ENCODE data around the gene ANKRD33B.

DNA sequence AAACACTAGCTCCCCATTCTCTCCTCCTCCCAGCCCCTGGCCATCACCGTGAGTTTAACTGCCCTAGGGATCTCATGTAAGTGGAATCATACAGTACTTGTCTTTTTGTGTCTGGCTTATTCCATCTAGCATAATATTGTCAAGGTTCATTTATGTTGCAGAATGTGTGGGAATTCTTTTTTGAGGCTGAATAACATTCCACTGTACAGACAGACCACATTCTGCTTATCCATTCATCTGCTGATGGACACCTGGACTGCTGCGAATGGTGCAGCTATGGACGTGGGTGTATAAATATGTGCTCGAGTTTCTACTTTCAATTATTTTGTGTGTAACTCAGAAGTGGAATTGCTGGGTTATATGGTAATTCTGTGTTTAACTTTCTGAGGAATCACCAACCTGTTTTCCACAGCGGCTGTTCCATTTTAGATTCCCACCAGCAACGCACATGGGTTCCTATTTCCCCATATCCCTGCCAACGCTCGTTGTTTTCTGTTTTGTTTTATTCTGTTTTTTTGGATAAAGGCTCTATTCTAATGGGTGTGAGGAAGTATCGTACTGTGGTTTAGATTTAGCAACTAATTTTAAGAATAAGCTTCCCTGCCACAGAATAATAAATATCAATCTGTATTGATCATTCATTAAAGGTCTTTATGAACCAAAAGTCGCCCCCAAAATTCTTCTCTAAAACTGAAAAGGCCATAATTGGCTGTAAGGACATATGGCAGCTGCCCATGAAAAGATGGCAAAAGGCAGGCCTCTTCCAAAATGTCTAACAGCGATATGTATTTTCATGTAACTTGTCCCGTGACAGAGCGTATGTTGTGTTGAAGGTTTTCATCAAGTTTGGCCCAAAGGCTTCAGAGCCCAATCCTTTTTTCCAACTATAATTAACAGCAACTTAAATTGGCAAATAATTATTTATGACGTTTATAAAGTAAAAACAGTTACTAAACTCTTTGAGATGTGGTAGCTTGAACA lies 126.9 kb downstream of the ANKRD33B start:
- TF ChIP-seq POLR2A (IDR thresholded peaks at IDR 0.05; ENCODE audit: control extremely low read depth in 1 of 2, low read depth in 2 of 2, low read length in 2 of 2) (no peak), TAF1 (IDR thresholded peaks at IDR 0.05; ENCODE audit: low read depth, low read length) (no peak), SP2 (IDR thresholded peaks at IDR 0.05; ENCODE audit: low read length) (no peak), CHD2 (IDR thresholded peaks at IDR 0.05; ENCODE audit: low read length) (no peak), ZNF274 (IDR thresholded peaks at IDR 0.05; ENCODE audit: borderline replicate concordance, extremely low read depth, low read length) (no peak), RAD21 (IDR thresholded peaks at IDR 0.05 in 1 of 2, conservative IDR thresholded peaks at IDR 0.05 in 1 of 2; ENCODE audit: low read depth in 2 of 2, low read length in 2 of 2) (no peak), ATF3 (IDR thresholded peaks at IDR 0.05; ENCODE audit: insufficient read depth, low read depth, low read length) (no peak), HDAC2 (IDR thresholded peaks at IDR 0.05; ENCODE audit: borderline replicate concordance in 1 of 2, low read depth in 2 of 2, low read length in 2 of 2) (no peak)
- TF ChIP-seq, protein P1, sequence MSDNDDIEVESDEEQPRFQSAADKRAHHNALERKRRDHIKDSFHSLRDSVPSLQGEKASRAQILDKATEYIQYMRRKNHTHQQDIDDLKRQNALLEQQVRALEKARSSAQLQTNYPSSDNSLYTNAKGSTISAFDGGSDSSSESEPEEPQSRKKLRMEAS (IDR thresholded peaks at IDR 0.05): no peak
- TF ChIP-seq, protein P2, sequence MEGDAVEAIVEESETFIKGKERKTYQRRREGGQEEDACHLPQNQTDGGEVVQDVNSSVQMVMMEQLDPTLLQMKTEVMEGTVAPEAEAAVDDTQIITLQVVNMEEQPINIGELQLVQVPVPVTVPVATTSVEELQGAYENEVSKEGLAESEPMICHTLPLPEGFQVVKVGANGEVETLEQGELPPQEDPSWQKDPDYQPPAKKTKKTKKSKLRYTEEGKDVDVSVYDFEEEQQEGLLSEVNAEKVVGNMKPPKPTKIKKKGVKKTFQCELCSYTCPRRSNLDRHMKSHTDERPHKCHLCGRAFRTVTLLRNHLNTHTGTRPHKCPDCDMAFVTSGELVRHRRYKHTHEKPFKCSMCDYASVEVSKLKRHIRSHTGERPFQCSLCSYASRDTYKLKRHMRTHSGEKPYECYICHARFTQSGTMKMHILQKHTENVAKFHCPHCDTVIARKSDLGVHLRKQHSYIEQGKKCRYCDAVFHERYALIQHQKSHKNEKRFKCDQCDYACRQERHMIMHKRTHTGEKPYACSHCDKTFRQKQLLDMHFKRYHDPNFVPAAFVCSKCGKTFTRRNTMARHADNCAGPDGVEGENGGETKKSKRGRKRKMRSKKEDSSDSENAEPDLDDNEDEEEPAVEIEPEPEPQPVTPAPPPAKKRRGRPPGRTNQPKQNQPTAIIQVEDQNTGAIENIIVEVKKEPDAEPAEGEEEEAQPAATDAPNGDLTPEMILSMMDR (IDR thresholded peaks at IDR 0.05; ENCODE audit: control extremely low read depth in 1 of 3, insufficient read depth in 1 of 3, low read depth in 1 of 3, low read length in 3 of 3): no peak
